ENCODE measurements around the gene USP47. TPM values are rescaled to one million over a fixed set of nuclear protein-coding genes. Genes with fewer than 3 reads are reported as not detected.
A peak's percentile ranks its signal among the peaks of the same experiment; 100 is the strongest.

Gene USP47
- total RNA-seq, 1 donor from 2014 or later, result 71.7 TPM

DNA sequence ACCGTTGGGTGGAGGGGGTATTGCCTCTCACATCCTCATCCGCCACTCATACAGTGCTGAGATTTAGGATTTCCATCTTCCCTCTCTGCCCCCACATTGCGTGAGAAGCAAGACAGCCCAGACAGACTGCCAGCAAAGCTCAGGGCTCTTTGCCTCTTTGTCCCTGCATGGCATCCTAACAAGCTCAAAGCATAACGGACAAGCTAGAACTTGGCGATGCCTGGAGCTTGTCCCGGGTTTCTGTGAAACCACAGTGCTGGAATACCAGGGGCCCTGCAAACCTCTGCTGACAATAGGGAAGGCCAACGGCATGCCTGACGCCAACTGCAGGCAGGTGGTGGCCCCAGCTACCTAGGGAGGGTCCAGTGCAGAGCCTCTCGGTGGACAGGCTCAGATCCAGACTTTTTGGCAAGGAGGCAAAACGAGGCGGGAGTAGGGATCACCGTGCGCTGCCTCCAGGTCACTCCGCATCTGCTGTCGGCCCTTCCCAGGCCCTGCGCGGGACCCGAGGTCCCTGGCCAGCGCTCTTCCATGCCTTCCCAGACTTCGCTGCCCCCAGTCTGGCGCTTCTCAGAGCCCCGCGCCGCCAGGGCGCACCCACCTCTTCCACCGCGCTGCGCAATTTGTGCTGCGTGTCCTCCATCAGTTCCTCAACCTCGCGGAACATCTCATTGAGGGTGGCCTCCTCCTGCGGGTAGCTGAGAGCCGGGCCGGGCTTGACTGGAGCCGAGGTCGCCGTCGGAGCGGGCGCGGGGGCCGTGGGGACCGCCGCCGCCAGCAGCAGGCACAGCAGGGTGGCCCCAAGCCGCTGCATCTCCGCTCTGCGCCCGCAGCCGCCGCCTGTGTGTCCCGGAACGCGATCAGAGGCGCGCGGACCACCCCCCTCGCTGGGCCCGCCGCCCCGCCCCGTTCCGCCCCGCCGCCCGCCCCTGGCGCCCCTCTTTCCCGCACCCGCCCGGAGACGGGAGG, 166.3 kb downstream of the USP47 start, which contains the start of gene DKK3:
DKK3 (minus strand) TSS at position 858 of the 969 bp plus-strand sequence; CDS start at position 814, 44 bp downstream.
- no peak for TF ChIP-seq CTCF (IDR thresholded peaks at IDR 0.05)
- TF ChIP-seq EZH2 (IDR thresholded peaks at IDR 0.05), result no peak
- no peak for TF ChIP-seq EZH2phosphoT487 (IDR thresholded peaks at IDR 0.05)
- H3F3A ChIP-seq (ENCODE audit: low read depth), result peaks cover 5% of the 10 kb centered on the region
- no peaks in the 10 kb centered on the region for H3K9me3 ChIP-seq (ENCODE audit: low read depth)
- H3K9ac ChIP-seq, result no peak within 1 kb of the TSS
- peak within 1 kb of the TSS; percentile 91 for H3K4me2 ChIP-seq
- peaks cover 19% of the 10 kb centered on the region for H4K20me1 ChIP-seq (ENCODE audit: low read depth)
- peaks cover 7% of the 10 kb centered on the region for H3K4me1 ChIP-seq
- H3K4me3 Mint-ChIP-seq, result peak within 1 kb of the TSS; percentile 95
- peak within 1 kb of the TSS; percentile 97 for H2AFZ ChIP-seq (replicated peaks)
- H3K4me1 Mint-ChIP-seq, result peaks cover 16% of the 10 kb centered on the region
- peak within 1 kb of the TSS; percentile 91 for H3K27ac Mint-ChIP-seq
- peaks cover 34% of the 10 kb centered on the region for H3K27me3 ChIP-seq
- H3K27ac ChIP-seq, result no peak within 1 kb of the TSS
- no peaks in the 10 kb centered on the region for H3K79me2 ChIP-seq (ENCODE audit: low read depth)
- peaks cover 3% of the 10 kb centered on the region for H3K9me3 Mint-ChIP-seq
- H3K36me3 Mint-ChIP-seq, result peaks cover 13% of the 10 kb centered on the region
- DNase-seq (ENCODE audit: low spot score), result peak; percentile 82
- H3K36me3 ChIP-seq, result no peaks in the 10 kb centered on the region
- H3K4me3 ChIP-seq, result peak within 1 kb of the TSS; percentile 92
- H3K27me3 Mint-ChIP-seq (ENCODE audit: insufficient read depth, low read depth), result peaks cover 3% of the 10 kb centered on the region

Other genes with a start within 250 kb of the USP47 start
- 2.4 and 4.0 TPM in 2 replicates for gene GALNT18, start 220.0 kb upstream of the USP47 start, total RNA-seq (ENCODE audit: low replicate concordance)
- gene DKK3, start 166.7 kb downstream of the USP47 start, total RNA-seq (ENCODE audit: low replicate concordance), result 23.9 and 26.1 TPM in 2 replicates

All from neural progenitor cell (in vitro differentiated cells).